Loucy (cell line): ENCODE results near the gene RAD51B.

Experiments
- H2AFZ ChIP-seq: fragments of 200-600 bp; sonication (generic); 2 replicates; pipeline ENCODE4 v1.6.0; 2016; ENCODE audit warnings: antibody characterized with exemption, mild to moderate bottlenecking, low read length, moderate library complexity
- H3F3A ChIP-seq: fragments of 200-600 bp; 2 replicates; pipeline ENCODE4 v1.6.0; 2016; ENCODE audit warnings: antibody characterized with exemption, low read depth, mild to moderate bottlenecking
- H3K27me3 ChIP-seq: fragments of 200-600 bp; sonication (generic); 2 replicates; pipeline ENCODE4 v1.6.1; 2014; ENCODE audit warnings: low read length, mild to moderate bottlenecking; ENCODE audit not compliant: insufficient read depth, poor library complexity, severe bottlenecking
- H3K36me3 ChIP-seq: fragments of 200-600 bp; sonication (generic); 2 replicates; pipeline ENCODE4 v1.6.1; 2016; ENCODE audit warnings: low read length; ENCODE audit not compliant: insufficient read depth
- H3K4me1 ChIP-seq: fragments of 200-600 bp; sonication (generic); 2 replicates; pipeline ENCODE4 v1.5.1; 2014; ENCODE audit warnings: low read length, mild to moderate bottlenecking; ENCODE audit not compliant: insufficient read depth, poor library complexity, severe bottlenecking
- H3K4me2 ChIP-seq: fragments of 200-600 bp; sonication (generic); 2 replicates; pipeline ENCODE4 v1.6.0; 2014; ENCODE audit warnings: antibody characterized with exemption, low read length, low read depth, mild to moderate bottlenecking; ENCODE audit not compliant: poor library complexity, severe bottlenecking
- H3K4me3 ChIP-seq: fragments of 200-600 bp; sonication (generic); 2 replicates; pipeline ENCODE4 v1.5.1; 2014; ENCODE audit warnings: low read length, mild to moderate bottlenecking, mixed read lengths; ENCODE audit not compliant: poor library complexity, severe bottlenecking
- H3K79me2 ChIP-seq: fragments of 200-600 bp; sonication (generic); 2 replicates; pipeline ENCODE4 v1.6.1; 2014; ENCODE audit warnings: low read length; ENCODE audit not compliant: insufficient read depth
- H3K9ac ChIP-seq: fragments of 200-600 bp; sonication (generic); 2 replicates; pipeline ENCODE4 v1.6.0; 2014; ENCODE audit warnings: mild to moderate bottlenecking, low read depth, low read length, moderate library complexity; ENCODE audit not compliant: poor library complexity, severe bottlenecking
- H3K9me2 ChIP-seq: fragments of 200-600 bp; sonication (generic); replicated peaks from 2 replicates; pipeline ENCODE4 v1.6.1; 2016; ENCODE audit warnings: low read depth, low read length, mixed read lengths
- H3K9me3 ChIP-seq: fragments of 200-600 bp; sonication (generic); 2 replicates; pipeline ENCODE4 v1.6.1; 2014; ENCODE audit warnings: mild to moderate bottlenecking, antibody characterized with exemption, low read length, low read depth; ENCODE audit not compliant: insufficient read depth
- H4K20me1 ChIP-seq: fragments of 200-600 bp; sonication (generic); 2 replicates; pipeline ENCODE4 v1.6.0; 2014; ENCODE audit warnings: antibody characterized with exemption, low read length, mild to moderate bottlenecking; ENCODE audit not compliant: insufficient read depth, poor library complexity, severe bottlenecking
- CTCF ChIP-seq: fragments of 200-600 bp; sonication (generic); conservative IDR thresholded peaks from 2 replicates; pipeline ENCODE4 v1.5.1; 2014; ENCODE audit warnings: mild to moderate bottlenecking, antibody characterized with exemption, low read length
- EZH2phosphoT487 ChIP-seq: fragments of 200-600 bp; IDR thresholded peaks from 2 replicates; pipeline ENCODE4 v1.6.1; 2018; ENCODE audit warnings: antibody characterized with exemption, mild to moderate bottlenecking, moderate library complexity, borderline replicate concordance

Gene RAD51B

GRCh38 chr14:68391311-68392014, 571.9 kb downstream of the RAD51B start:
- Histone ChIP-seq H3K27me3 (no peaks in the 10 kb centered on the region), H3F3A (no peaks in the 10 kb centered on the region), H3K9me3 (no peaks in the 10 kb centered on the region), H3K4me2 (no peak overlapping the region), H3K4me3 (no peak overlapping the region), H3K9me2 (no peaks in the 10 kb centered on the region), H2AFZ (no peak overlapping the region), H3K4me1 (peaks cover 16% of the 10 kb centered on the region), H4K20me1 (no peaks in the 10 kb centered on the region), H3K79me2 (no peaks in the 10 kb centered on the region), H3K9ac (no peak overlapping the region), H3K36me3 (no peaks in the 10 kb centered on the region)
- no peak for TF ChIP-seq EZH2phosphoT487
- TF ChIP-seq CTCF: no peak

- no peak overlapping the region for H3K4me3 ChIP-seq
- H4K20me1 ChIP-seq: no peaks in the 10 kb centered on the region
- H3K9me2 ChIP-seq: no peaks in the 10 kb centered on the region
- H2AFZ ChIP-seq: no peak overlapping the region
- no peaks in the 10 kb centered on the region for H3F3A ChIP-seq
- no peak overlapping the region for H3K9ac ChIP-seq
- H3K36me3 ChIP-seq: no peaks in the 10 kb centered on the region
- H3K9me3 ChIP-seq: no peaks in the 10 kb centered on the region
- TF ChIP-seq EZH2phosphoT487 (no peak), CTCF (no peak)
- no peaks in the 10 kb centered on the region for H3K27me3 ChIP-seq
- no peaks in the 10 kb centered on the region for H3K79me2 ChIP-seq
- no peak overlapping the region for H3K4me2 ChIP-seq
- H3K4me1 ChIP-seq: peaks cover 14% of the 10 kb centered on the region
Measured at GRCh38 chr14:68392393-68393141, 573.0 kb downstream of the RAD51B start.

- H3K9me3 ChIP-seq: no peaks in the 10 kb centered on the region
- peaks cover 18% of the 10 kb centered on the region for H3K4me1 ChIP-seq
- H3K4me3 ChIP-seq: no peak overlapping the region
- H3K36me3 ChIP-seq: no peaks in the 10 kb centered on the region
- no peak overlapping the region for H2AFZ ChIP-seq
- H3K4me2 ChIP-seq: no peak overlapping the region
- no peaks in the 10 kb centered on the region for H3K27me3 ChIP-seq
- H4K20me1 ChIP-seq: no peaks in the 10 kb centered on the region
- H3K9me2 ChIP-seq: no peaks in the 10 kb centered on the region
- no peaks in the 10 kb centered on the region for H3K79me2 ChIP-seq
- TF ChIP-seq CTCF: no peak
- TF ChIP-seq EZH2phosphoT487: no peak
- no peak overlapping the region for H3K9ac ChIP-seq
- no peaks in the 10 kb centered on the region for H3F3A ChIP-seq
Measured at GRCh38 chr14:68393259-68393658, 573.7 kb downstream of the RAD51B start.
